GM11168 (cell line): ENCODE data around the gene DCTN2.
"Not testable (repeated sequence)": the region's sequence is repeated elsewhere in the genome, so short reads cannot be mapped to it uniquely, and the experiment has no call there.

Experiments used
- in situ Hi-C: fragments of 300-500 bp; cut with MboI; formaldehyde crosslinking; loops from one replicate; pipeline ENCODE4 v1.12.0; 2022; ENCODE audit warnings: low sequenced_read_pairs; ENCODE audit not compliant: unreplicated experiment

Gene DCTN2

DNA sequence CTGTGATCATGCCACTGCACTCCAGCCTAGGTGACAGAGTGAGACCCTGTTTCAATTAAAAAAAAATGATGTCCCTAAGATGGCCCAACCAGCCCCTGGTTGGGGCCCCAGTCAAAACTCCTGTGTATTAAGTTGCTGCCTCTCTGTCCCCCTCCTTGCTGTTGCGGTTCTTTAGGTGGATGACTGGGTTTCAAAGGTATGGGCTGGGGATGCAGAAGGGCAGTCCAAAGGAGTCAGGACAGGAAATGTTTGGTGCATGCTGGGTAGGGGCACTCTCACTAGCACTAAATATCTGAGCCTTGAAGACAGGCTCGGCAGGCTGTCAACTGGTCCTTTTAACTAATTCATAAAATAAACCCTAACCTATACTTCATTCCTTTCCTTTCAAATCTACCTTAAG lies 32.0 kb upstream of the DCTN2 start:
- in situ Hi-C loops: no loop called here

DNA sequence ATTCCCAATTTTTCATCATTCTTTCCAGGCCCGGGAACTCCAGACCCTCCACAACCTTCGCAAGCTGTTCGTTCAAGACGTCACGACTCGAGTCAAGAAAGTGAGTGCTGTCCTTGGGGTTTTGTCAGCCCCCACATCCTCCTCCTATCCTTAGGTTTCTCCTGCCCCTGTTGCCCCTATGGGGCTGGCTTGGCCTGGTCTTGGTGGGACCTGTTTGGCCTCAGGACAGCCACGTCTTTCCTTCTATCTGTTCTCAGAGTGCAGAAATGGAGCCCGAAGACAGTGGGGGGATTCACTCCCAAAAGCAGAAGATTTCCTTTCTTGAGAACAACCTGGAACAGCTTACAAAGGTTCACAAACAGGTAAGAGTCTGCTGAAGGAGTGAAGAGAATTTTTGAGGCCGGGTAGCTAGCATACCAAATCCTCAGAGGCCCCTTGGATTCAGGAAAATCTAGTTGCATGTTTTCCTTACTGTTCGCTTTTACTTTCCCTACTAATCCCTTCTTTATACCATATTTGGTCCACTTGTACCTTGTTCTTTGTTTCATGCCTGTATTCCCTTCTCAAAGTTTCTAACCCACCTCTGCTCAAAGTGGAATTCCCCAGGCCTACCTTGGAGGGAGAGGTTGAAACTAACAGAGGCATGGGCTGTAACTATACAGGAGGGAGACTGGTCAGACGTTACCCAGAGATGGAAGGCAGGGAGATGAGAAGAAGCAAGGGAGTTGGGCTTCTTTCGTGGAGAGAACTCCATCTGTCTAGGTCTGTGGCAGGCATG lies 31.2 kb upstream of the DCTN2 start:
- in situ Hi-C loops: no loop called here

DNA sequence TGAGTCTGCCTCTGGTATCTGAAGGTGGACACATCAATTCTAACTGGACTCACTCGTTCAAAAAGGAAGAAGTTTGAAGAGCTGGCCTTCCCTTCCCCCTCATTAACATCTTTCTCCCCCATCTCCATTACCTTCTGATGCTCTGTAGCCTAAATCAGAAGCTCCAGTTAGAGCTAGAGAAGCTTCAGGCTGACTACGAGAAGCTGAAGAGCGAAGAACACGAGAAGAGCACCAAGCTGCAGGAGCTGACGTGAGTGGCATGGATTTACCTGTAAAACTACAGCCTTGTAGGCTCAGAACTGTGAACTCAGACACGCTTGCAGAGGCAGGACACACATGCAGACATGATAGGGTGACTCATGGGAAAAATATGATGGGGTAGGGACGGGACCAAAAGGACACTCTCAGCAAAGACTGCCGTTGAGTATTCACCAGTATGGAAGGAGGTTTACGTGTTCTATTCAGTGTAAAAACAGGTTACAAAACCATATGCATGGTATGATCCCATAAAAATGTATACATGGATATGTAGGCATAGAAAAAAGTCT lies 29.7 kb upstream of the DCTN2 start:
- in situ Hi-C loops: no loop called here

DNA sequence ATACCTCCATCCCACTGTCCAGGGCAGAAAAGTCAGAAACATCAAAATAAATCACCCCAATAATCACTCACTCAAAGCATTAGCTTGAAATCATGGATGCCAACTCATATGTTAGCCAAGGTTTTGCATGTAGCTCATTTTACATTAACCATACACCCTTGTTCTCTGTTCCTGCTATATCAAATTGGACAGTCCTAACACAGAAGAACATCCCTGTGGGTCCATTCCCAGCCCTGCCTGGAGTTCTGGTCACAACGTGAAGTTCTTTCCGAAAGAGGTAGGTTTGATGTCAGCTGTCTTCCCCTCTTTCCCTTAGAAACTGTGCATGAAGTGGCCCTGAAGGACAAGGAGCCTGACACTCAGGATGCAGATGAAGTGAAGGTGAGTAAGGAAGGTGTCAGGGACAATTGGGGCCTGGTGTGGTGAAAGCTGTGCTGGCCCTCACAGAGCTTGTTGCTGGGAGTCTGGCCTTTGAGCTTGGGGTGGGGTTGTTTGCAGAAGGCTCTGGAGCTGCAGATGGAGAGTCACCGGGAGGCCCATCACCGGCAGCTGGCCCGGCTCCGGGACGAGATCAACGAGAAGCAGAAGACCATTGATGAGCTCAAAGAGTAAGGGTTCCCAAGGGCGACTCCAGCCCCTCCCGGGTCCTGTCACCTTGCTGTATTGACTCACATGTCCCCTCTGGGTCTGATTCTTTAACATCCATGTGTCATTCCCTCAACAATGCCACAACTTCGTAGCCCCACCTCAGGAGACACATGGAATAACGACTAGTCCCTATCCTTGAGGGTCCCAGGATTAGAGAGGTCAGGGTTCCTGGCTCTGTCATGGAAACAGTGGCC lies 29.0 kb upstream of the DCTN2 start:
- in situ Hi-C loops: no loop called here

DNA sequence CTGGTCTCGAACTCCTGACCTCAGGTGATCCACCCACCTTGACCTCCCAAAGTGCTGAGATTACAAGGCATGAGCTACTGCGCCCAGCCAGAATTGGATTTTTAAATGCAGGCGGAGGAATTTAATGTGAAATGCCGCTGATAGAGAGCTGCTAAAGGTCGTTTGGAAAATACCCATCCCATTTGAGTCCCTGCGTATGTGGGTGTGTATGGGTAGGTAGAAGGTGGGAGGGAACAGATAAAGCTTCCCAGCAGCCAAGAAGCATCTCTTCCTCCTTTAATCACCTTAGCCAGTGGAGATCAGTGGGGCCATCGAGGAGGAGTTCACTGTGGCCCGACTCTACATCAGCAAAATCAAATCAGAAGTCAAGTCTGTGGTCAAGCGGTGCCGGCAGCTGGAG lies 27.8 kb upstream of the DCTN2 start:
- in situ Hi-C loops: no loop called here

DNA sequence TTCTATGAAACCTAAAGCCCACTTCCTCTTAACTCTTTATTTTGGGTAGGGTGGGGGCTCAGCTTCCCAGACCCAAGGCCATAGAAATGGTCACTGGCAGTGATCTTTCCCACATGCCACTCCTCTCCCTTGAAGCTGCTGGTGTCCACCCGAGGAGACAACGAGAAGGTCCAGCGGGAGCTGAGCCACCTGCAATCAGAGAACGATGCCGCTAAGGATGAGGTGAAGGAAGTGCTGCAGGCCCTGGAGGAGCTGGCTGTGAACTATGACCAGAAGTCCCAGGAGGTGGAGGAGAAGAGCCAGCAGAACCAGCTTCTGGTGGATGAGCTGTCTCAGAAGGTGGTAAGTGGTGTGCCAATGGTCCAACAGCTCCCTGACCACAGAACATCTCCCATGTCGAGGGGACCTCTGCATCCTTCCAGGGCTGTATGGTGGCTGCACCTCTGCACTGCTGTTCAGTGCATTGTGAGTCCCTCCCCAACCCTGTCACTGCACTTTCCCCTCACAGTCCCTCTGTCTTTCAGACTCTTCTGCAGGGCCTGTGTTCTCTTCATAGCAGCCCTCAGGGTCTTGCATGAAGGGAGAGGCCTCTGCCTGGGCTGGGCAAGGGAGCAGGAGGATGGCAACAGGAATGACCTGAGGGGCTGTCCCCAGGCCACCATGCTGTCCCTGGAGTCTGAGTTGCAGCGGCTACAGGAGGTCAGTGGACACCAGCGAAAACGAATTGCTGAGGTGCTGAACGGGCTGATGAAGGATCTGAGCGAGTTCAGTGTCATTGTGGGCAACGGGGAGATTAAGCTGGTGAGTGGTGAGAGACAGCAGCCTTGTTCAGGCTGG lies 25.2 kb upstream of the DCTN2 start:
- in situ Hi-C loops: no loop called here

DNA sequence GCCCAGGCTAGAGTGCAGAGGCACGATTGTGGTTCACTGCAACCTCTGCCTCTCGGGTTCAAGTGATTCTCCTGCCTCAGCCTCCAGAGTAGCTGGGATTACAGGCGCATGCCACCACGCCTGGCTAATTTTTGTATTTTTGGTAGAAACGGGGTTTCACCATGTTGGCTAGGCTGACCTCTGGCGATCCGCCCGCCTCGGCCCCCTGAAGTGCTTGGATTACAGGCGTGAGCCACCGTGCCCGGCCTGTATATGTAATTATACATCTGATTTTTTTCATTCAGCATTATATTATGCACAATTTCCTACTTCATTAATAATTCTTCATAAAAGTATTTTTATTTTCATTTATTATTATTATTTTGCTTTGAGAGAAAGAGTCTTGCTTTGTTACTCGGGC lies 23.4 kb upstream of the DCTN2 start:
- in situ Hi-C loops: not testable (repeated sequence)

DNA sequence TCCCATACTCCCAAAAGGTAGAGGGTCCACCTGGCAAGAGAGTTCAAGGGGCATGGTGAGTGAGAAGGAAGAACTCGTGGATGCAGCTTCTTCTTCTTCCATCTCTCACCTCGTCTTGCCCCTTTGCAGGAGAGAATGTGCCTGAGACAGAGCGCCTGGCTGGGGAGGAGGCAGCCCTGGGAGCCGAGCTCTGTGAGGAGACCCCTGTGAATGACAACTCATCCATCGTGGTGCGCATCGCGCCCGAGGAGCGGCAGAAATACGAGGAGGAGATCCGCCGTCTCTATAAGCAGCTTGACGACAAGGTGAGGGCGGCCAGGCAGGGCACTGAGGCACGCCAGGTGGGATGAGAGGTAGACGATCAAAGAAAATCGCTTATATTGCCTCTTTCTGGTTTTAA lies 22.9 kb upstream of the DCTN2 start:
- in situ Hi-C loops: no loop called here

DNA sequence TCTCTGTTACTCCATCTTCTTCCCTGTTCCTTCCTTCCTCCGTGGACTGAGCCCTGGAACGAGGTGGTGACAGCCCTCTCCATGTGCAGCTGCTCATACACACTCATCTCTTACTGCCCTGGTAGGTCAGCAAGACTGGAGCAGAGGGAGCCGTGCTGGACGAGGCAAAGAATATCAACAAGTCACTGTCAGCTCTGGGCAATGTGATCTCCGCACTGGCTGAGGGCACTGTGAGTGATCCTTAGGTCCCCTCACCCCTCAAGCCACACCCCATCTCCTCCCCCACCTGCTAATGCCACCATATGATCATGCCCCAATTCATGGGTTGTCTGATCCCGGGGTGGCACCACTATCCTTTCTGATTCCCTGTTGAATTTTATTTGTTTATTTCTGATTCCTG lies 21.8 kb upstream of the DCTN2 start:
- in situ Hi-C loops: no loop called here

DNA sequence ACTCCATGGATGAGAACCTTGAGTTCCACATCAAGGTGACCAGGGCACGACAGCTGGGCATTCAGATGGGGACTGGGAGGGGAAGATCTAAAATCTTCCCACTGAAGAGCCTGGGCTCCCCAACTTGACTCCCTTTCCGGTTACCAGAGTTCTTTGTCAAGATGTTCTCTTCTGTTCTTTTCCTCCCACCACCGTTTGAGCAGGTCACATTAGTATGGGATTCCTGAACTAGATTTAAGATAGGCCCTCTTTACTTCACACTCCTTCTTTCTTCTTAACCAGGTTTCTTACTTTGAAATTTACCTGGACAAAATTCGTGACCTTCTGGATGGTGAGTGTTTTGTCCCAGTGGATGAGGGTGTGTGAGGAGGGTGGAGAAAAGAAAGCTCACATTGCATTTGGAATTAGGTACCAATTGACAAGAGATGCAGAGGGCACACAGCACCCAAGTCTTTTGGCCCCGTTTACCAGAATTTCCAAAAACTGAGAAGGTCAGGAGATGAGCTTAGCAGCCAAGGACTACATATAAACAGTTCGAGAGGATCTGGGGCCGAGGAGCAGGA lies 17.3 kb upstream of the DCTN2 start:
- in situ Hi-C loops: no loop called here

DNA sequence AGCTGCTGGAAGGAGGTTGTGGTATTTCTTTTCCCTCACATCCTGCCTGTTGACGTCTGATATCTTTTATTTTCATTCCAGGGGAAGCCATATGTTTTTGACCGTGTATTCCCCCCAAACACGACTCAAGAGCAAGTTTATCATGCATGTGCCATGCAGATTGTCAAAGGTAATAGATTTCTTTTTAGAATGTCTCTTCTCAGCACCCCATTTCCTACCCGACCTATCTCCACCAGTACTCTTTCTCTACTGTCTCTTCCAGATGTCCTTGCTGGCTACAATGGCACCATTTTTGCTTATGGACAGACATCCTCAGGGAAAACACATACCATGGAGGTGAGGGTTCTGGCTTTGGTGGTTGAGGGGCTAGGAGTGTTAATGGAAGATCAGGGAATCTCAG lies 16.4 kb upstream of the DCTN2 start:
- in situ Hi-C loops: no loop called here

DNA sequence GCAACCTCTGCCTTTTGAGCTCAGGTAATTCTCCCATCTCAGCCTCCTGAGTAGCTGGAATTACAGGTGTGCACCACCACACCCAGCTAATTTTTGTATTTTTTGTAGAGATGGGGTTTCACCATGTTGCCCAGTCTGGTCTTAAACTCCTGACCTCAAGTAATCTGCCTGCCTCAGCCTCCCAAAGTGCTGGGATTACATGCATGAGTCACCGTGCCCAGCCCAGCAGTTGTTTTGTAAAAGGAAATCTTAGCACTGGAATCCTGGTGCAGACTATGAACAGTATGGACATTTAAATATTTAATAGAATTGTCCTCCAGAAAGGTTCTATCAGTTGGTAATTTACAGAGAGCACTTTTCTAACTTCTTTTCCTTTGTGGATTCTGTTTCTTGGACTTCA lies 14.1 kb upstream of the DCTN2 start:
- in situ Hi-C loops: not testable (repeated sequence)

DNA sequence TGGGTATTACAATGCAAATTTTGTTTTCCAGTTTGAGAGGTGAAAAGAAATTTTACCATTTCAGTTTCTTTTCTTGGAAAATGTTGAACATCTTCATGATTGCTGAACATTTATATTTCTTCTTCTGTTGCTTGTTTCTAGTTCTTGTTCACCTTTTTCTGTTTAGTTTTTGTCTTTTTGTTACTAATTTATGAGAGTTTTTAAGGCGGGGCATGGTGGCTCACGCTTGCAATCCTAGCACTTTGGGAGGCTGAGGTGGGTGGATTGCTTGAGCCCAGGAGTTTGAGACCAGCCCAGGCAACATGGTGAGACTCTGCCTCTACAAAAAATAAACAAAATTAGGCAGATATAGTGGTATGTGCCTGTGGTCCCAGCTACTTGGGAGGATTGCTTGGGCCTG lies 13.5 kb upstream of the DCTN2 start:
- in situ Hi-C loops: no loop called here

DNA sequence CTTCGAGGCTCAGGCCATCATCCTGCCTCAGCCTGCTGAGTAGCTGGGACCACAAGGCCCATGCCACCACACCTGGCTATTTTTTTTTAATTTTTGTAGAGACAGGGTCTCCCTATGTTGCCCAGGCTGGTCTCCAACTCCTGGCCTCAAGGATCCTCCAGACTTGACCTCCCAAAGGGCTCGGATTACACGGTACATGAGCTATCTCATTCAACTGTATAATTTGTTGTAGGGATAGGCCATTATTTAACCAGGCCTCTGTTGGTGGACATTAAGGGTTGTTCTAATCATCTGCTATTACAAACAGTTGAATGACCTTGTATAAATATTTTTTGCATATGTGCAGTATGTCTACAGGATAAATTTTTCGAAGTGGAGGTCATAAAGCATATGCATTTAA lies 11.9 kb upstream of the DCTN2 start:
- in situ Hi-C loops: no loop called here

DNA sequence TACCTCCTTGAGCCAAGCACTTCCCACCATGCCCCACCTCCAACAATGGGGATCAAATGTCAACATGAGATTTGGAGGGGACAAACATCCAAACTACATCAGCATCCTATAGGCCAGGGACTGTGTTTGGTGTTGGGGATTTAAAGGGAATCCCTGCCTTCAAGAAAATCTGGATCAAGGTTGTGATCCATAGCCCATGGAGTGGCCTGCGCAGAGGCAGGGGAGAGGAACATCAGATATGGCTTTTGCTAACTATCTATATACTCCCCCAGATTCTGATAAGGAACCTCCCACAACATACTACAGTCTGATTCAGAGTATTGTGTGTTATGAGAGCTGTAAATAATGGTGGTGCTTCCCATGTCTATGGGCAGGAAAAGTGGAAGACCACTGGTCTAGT lies 7.9 kb upstream of the DCTN2 start:
- in situ Hi-C loops: no loop called here

DNA sequence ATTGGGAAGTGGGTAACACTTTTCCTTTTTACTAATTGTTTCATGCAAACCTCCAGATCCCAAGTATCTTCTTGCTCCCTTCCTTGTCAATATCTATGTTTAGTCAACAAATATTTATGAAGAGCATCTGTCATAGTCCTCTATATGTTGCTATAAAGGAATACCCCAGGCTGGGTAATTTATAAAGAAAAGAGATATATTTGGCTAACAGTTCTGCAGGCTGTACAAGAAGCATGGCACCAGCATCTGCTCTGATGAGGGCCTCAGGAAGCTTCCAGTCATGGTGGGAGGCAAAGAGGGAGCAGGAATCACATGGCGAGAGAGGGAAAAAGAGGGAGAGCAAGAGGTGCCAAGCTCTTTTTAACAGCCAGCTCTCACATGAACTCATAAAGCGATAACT lies 7.5 kb upstream of the DCTN2 start:
- in situ Hi-C loops: no loop called here

DNA sequence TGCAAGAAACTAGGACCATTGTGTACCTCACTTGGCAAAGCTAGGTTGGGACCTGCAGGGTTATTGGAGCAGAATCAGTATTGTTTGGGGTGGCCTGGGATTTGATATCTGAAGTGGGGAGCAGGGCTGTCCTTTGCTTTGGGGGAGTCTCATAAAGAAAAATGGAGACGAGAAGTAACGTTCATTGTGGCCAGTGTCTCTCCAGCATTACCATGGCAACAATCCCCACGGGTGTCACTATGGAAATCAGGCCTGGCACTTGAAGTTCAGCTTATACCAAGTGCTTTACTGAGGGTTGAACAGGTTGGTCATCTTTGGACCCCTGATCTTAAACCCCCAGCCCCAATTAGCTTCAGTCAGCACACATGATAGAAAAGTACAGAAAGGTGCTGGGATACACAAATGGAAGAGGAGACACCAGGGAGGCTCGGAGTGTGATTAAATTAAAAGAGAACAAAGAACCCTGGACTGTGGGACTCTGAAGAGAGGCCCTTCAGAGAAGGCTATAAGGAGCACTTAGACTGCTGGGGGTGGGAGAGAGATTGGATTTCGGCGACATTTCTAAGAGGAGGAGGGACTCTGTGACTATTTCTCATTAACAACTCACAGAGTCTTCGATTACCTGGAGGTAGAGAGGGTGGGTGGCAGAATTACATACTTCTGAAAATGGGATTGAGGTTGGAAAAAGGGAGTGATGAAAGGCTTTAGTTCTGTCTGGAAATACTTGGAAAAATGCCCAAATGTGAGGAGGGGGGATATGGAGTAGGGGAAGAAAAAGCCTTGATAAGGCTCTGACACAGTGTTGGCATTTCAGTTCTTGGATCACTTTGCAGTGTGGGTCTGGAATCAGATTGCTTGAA lies 6.6 kb upstream of the DCTN2 start:
- in situ Hi-C loops: no loop called here

DNA sequence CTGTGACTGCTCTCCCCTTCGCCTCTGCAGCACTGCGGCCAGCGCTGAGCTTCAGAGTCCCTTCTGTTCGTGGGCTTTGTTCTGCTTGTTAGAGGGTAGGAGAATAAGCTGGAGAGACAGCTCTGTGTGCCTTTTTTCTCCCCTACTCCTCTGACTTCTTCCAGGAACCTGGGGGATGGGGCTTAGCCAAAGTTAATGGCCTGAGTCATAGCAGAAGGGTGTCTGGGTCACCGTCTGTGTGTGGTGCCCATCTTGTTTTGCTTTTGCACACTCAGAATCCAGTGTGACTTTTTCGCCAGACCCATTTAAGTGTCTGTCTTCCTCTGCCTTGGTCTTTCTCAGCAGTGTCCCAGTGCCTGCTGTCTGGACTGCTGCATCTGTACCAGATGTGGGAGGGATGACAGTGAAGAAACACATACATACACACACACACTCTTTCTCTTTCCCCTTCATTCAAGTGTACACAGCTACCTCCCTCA lies 5.9 kb upstream of the DCTN2 start:
- in situ Hi-C loops: no loop called here

DNA sequence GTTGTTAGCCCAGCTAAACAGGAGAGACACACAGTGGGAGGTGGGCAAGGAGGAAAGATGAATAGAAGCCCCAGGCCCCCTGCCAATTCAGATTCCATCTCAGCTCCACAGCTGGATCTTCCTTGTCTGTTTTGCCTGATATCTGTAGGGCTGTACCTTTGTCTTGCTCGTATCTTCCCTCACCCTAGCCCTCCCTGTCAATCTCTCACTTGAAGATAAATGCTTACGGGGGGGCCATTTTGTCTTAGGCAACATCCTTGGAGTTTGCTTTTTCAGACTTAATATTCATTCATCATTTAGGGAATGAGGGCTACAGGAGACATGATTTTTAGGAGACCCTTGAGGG lies 5.3 kb upstream of the DCTN2 start:
- in situ Hi-C loops: no loop called here
